Spleen (tissue), 11 donors: ENCODE data around the gene SHKBP1. TPM values are rescaled to one million over a fixed set of nuclear protein-coding genes. Genes with fewer than 3 reads are reported as not detected.
A peak's percentile ranks its signal among the peaks of the same experiment; 100 is the strongest.

Source experiments
- DNase-seq: peaks from one replicate; pipeline ENCODE4 v3.0.0-alpha.2; 2020
- H3K27ac ChIP-seq, 8 donors: fragments of 200-600 bp; sonication (generic) in 7 of 8; 1 replicate in 4 of 8; 2 replicates in 4 of 8; pipeline versions ENCODE4 v1.5.0 to v1.8.0; 2016 to 2021; ENCODE audit warnings: inconsistent platforms in 4 of 8, mild to moderate bottlenecking in 4 of 8, moderate library complexity in 1 of 8
- H3K27me3 ChIP-seq, 7 donors: fragments of 200-600 bp; sonication (generic) in 6 of 7; replicated peaks in 1 of 7; 1 replicate in 4 of 7; 2 replicates in 3 of 7; pipeline versions ENCODE4 v1.5.0 to v1.8.0; 2016 to 2021; ENCODE audit warnings: inconsistent platforms in 3 of 7, mild to moderate bottlenecking in 1 of 7
- H3K36me3 ChIP-seq, 6 donors: fragments of 200-600 bp; sonication (generic) in 5 of 6; 1 replicate in 4 of 6; 2 replicates in 2 of 6; pipeline versions ENCODE4 v1.5.0 to v1.8.0; 2016 to 2021; ENCODE audit warnings: inconsistent platforms in 2 of 6
- H3K4me1 ChIP-seq, 6 donors: fragments of 200-600 bp; sonication (generic) in 5 of 6; 1 replicate in 3 of 6; 2 replicates in 3 of 6; pipeline versions ENCODE4 v1.5.0 to v1.8.0; 2016 to 2021; ENCODE audit warnings: inconsistent platforms in 3 of 6
- H3K4me3 ChIP-seq, 8 donors: fragments of 200-600 bp; sonication (generic) in 7 of 8; 1 replicate in 4 of 8; 2 replicates in 4 of 8; pipeline versions ENCODE4 v1.5.0 to v1.8.0; 2016 to 2021; ENCODE audit warnings: inconsistent platforms in 4 of 8, mild to moderate bottlenecking in 4 of 8, moderate library complexity in 2 of 8
- H3K9me3 ChIP-seq, 8 donors: fragments of 200-600 bp; sonication (generic) in 7 of 8; 1 replicate in 4 of 8; 2 replicates in 4 of 8; pipeline versions ENCODE4 v1.5.0 to v1.8.0; 2016 to 2021; ENCODE audit warnings: inconsistent platforms in 4 of 8
- POLR2A ChIP-seq, 3 donors: fragments of 450-650 bp; IDR thresholded peaks; one replicate each; pipeline ENCODE4 v1.5.1; 2017; ENCODE audit warnings: antibody characterized with exemption in 3 of 3, mild to moderate bottlenecking in 1 of 3
- POLR2AphosphoS5 ChIP-seq, 3 donors: sonication (generic); formaldehyde crosslinking; IDR thresholded peaks; one replicate each; pipeline ENCODE4 v1.5.1; 2017; ENCODE audit warnings: antibody characterized with exemption in 3 of 3
- WGBS, 5 donors: extraction: QIAGEN DNeasy Blood & Tissue Kit in 3 of 5; methylation state at CpG; one replicate each; pipeline versions ENCODE4 v1.1.5 to v1.1.7; 2013 to 2018; 5-methylcytosine and 5-hydroxymethylcytosine counted together
- intact Hi-C: fragments of 100-400 bp; cut with DNase I; formaldehyde crosslinking; loops from one replicate; pipeline ENCODE4 v1.15.0; 2023; ENCODE audit warnings: low total_unique reads
- polyA plus RNA-seq, 3 donors: library from polyadenylated mRNA; stranded (reverse); fragments of 200-250 nt; gene quantifications; one replicate each; pipeline ENCODE4 v1.2.1, GENCODE V29; 2013
- total RNA-seq, 7 donors: library from RNA; depleted of rRNA in 3 of 7; stranded (reverse); fragments of >200 nt in 3 of 7; fragmentation: NEBNext Ultra II Directional in 4 of 7; extraction: Animal tissue kit (Norgen Biotek cat#: 25700) in 4 of 7; gene quantifications; one replicate each; pipeline versions ENCODE4 v1.1.0 to v1.2.1, GENCODE V29; 2016 to 2021
- TF ChIP-seq, protein P1 (sequence below), 11 experiments: fragments of 200-600 bp in 7 of 11; fragments of 450-650 bp in 4 of 11; sonication (generic) in 4 of 11; IDR thresholded peaks in 8 of 11; conservative IDR thresholded peaks in 3 of 11; 1 replicate in 7 of 11; 2 replicates in 4 of 11; pipeline versions ENCODE4 v1.4.0 to v1.8.0; 2016 to 2021; ENCODE audit warnings: antibody characterized with exemption in 11 of 11, inconsistent platforms in 4 of 11, mild to moderate bottlenecking in 1 of 11
- donor health status: healthy with polysubstance abuse.
- donor health status: DM: no; HTN: no; CAD: no; lungs with moderate emphysema.
- donor health status: DM: no; HTN: no; CAD: no.
- donor health status: Bipolar disorder and iron deficiency.
- donor health status: healthy.
- donor health status: DM: no; HTN: no; CAD: no.
- donor health status: DM: yes; HTN: yes; CAD: no.

Gene SHKBP1
- total and polyA plus RNA-seq, 10 donors, result 102 to 282 (median 151) TPM

DNA sequence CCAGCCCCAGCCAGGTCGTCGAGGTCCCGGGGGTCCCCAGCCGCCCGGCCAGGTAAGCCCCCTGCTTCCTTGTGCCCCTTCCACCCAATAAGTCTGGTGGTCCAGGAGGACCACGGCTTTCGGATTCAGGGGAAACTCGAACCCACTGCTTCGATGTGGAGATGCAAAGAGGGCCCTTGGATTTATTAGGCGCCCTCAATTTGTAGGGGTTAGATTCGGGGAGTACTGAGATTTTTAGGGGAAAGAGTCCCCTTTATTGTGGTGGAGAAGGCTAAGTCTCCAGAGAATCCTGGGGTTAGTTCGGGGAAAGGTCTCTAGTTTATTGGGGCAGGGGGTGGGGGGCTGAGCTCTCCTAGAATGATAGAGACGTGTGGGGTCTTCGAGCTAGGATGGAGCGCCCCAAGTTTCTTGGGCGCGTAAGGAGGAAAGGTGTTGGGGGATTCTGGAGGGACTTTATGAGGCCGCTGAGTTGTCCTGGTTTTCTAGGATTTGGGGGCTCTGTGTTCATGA lies 20.7 kb downstream of the SHKBP1 start:
- Histone ChIP-seq H3K27me3 (peaks cover 0 to 82% (median 54%) of the 10 kb centered on the region in 7 donors), H3K4me3 (peak overlapping the region in 4 of 8 donors; percentile 15 to 60 (median 24)), H3K36me3 (no peaks in the 10 kb centered on the region), H3K27ac (no peak overlapping the region), H3K9me3 (no peaks in the 10 kb centered on the region), H3K4me1 (peaks cover 33 to 65% (median 56%) of the 10 kb centered on the region in 6 donors)
- TF ChIP-seq POLR2AphosphoS5 (IDR thresholded peaks at IDR 0.05) (no peak), POLR2A (IDR thresholded peaks at IDR 0.05) (no peak)
- TF ChIP-seq, protein P1, sequence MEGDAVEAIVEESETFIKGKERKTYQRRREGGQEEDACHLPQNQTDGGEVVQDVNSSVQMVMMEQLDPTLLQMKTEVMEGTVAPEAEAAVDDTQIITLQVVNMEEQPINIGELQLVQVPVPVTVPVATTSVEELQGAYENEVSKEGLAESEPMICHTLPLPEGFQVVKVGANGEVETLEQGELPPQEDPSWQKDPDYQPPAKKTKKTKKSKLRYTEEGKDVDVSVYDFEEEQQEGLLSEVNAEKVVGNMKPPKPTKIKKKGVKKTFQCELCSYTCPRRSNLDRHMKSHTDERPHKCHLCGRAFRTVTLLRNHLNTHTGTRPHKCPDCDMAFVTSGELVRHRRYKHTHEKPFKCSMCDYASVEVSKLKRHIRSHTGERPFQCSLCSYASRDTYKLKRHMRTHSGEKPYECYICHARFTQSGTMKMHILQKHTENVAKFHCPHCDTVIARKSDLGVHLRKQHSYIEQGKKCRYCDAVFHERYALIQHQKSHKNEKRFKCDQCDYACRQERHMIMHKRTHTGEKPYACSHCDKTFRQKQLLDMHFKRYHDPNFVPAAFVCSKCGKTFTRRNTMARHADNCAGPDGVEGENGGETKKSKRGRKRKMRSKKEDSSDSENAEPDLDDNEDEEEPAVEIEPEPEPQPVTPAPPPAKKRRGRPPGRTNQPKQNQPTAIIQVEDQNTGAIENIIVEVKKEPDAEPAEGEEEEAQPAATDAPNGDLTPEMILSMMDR (IDR thresholded peaks at IDR 0.05 in 8 of 11, conservative IDR thresholded peaks at IDR 0.05 in 3 of 11), result no peak
- no peak for DNase-seq
- intact Hi-C loops, result loop anchor here (10.0 kb wide), 1 partner anchor 63 kb away; no protein-coding TSS in a partner anchor
- 8 to 22% (median 12%) methylated on average over 18 of the region's 18 CpGs for WGBS, 5 donors

DNA sequence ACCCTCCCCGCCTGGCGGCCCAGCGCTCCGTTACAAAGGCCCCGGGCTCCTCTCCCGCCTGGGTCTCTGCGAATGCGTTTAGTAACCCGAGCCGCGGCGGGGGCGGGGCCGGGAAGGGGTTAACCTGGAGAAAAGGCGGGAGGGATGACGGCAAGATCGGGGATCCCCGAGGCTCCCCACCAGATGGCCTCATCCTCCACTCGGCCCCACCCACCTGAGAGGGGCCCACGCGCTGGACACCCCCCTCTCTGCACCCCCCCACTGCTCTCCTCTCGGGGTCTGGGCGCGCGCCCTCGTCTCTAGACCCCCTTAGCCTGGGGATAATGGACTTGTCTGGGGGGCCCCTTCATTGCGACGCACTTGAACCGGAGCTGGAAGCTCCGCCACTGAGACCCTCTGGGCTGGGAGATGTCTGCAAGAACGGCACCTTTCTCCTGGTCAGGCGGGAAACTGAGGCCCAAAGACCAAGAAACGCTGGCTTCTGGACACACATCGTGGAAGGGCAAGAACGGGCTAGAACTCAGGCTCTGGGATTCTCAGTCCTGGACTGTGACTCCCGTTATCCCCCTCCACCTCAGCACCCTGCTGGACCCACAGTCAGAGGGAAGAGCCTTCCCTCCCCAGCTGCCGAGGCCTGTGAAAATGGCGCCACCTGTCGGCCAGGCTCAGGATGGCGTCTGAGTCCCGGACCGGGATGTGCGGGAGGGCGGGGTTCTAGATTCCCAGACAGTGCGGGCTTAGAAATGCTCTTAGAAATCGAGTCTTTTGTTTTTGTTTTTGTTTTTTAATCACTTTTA lies 21.6 kb downstream of the SHKBP1 start:
- intact Hi-C loops, result loop anchor here (10.0 kb wide), 1 partner anchor 64 kb away; no protein-coding TSS in a partner anchor
- TF ChIP-seq POLR2A (IDR thresholded peaks at IDR 0.05), result no peak
- TF ChIP-seq, protein P1 (IDR thresholded peaks at IDR 0.05 in 8 of 11, conservative IDR thresholded peaks at IDR 0.05 in 3 of 11), result peak; percentile 92 to 98 (median 98)
- peak; percentile 52 to 59 (median 56) for TF ChIP-seq POLR2AphosphoS5 (IDR thresholded peaks at IDR 0.05)
- Histone ChIP-seq H3K27ac (no peak overlapping the region), H3K4me3 (peak overlapping the region in 1 of 8 donors; percentile 11), H3K9me3 (no peaks in the 10 kb centered on the region), H3K36me3 (no peaks in the 10 kb centered on the region), H3K4me1 (peaks cover 37 to 74% (median 65%) of the 10 kb centered on the region in 6 donors), H3K27me3 (peaks cover 0 to 91% (median 57%) of the 10 kb centered on the region in 7 donors)
- peak; percentile 95 for DNase-seq
- 1 to 4% (median 3%) methylated on average over 30 to 46 of the region's 46 CpGs for WGBS, 5 donors

DNA sequence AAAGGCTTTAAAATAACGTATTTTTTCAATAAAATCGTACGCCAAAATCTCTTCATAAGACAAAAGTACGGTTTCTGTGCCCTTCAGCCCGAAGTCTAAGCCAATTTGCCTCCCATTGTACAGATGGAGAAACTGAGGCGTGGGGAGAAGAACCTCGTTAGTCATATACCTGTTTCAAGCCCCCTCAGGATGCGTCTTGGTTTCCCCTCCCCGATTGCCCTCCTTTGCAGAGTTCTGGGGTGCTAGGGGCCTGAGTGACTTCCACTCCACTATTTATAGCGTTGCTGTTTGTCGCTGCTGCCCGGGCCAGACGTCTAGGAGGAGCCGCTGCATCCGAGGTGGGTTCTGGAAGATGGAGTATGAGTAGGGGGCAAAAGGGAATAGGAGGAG lies 22.2 kb downstream of the SHKBP1 start:
- H3K27me3 ChIP-seq, result peaks cover 0 to 97% (median 57%) of the 10 kb centered on the region in 7 donors
- H3K4me1 ChIP-seq, result peaks cover 38 to 80% (median 71%) of the 10 kb centered on the region in 6 donors
- WGBS, 5 donors, result 7 to 12% (median 10%) methylated on average over 15 of the region's 15 CpGs
- peak overlapping the region in 1 of 8 donors; percentile 75 for H3K4me3 ChIP-seq
- no peaks in the 10 kb centered on the region for H3K9me3 ChIP-seq
- DNase-seq, result no peak
- peak overlapping the region in 3 of 8 donors; percentile 16 to 69 (median 60) for H3K27ac ChIP-seq
- intact Hi-C loops, result loop anchor here (10.0 kb wide), 1 partner anchor 64 kb away; no protein-coding TSS in a partner anchor
- H3K36me3 ChIP-seq, result no peaks in the 10 kb centered on the region
- no peak for TF ChIP-seq POLR2A (IDR thresholded peaks at IDR 0.05)
- TF ChIP-seq, protein P1 (IDR thresholded peaks at IDR 0.05 in 8 of 11, conservative IDR thresholded peaks at IDR 0.05 in 3 of 11), result peak in 4 of 11 experiments; percentile 4 to 37 (median 20)
